ENCODE data around the gene IYD.

Gene IYD

DNA sequence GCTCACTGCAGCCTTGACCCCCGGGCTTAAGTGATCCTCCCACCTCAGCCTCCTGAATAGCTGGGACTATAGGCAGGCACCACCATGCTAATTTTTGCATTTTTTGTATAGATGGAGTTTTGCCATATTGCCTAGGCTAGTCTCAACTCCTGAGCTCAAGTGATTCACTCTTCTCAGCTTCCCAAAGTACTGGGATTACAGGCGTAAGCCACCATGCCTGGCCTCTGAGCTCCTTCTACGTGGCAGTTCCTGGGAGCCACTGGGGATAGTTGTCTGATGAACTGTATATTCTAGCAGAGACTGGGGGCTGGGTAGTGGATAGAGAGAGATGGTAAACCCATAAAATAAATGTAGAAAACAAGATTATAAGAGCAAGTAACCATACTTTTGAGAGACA, 26.1 kb downstream of the IYD start:
- H3K4me1 ChIP-seq: no peaks in the 10 kb centered on the region
- TF ChIP-seq, protein P1, sequence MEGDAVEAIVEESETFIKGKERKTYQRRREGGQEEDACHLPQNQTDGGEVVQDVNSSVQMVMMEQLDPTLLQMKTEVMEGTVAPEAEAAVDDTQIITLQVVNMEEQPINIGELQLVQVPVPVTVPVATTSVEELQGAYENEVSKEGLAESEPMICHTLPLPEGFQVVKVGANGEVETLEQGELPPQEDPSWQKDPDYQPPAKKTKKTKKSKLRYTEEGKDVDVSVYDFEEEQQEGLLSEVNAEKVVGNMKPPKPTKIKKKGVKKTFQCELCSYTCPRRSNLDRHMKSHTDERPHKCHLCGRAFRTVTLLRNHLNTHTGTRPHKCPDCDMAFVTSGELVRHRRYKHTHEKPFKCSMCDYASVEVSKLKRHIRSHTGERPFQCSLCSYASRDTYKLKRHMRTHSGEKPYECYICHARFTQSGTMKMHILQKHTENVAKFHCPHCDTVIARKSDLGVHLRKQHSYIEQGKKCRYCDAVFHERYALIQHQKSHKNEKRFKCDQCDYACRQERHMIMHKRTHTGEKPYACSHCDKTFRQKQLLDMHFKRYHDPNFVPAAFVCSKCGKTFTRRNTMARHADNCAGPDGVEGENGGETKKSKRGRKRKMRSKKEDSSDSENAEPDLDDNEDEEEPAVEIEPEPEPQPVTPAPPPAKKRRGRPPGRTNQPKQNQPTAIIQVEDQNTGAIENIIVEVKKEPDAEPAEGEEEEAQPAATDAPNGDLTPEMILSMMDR (IDR thresholded peaks at IDR 0.05; ENCODE audit: low read depth, low read length): no peak
- no peaks in the 10 kb centered on the region for H3K9me3 ChIP-seq
- no peak for DNase-seq
- H3K4me3 ChIP-seq (ENCODE audit: low read depth, low read length): no peak overlapping the region
- no peaks in the 10 kb centered on the region; the same call in none of the 2 replicates for H3K27me3 ChIP-seq
- no peaks in the 10 kb centered on the region for H3K36me3 ChIP-seq

DNA sequence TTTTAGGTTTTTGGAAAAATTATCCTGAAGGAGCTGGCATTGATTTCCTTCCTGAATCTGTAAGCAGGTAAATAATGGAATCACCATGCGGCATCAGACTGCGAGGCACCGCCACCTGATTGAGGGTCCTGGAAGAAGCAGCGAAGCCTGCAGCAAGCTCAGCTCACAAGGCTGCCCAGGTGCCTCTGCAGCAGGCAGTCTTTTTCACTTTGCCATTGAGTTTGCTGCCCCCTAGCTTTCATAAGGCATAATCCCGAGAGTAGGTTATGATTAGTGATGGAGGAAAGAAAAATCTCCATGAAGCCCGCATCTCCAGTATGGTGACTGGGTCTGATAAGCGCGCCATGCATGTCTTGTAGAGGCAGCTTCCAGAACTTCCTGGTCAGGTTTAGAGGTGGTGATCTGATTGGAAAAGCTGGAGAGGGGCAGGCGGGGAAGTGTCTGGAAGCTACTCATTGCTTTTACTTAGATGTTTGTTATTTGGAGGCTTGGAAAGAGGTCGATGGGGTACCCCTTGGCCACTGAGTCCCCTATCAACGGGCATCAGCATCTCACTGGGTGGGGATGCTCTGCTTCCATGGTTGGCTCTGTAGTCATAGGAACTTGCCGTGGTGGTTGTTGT, 26.7 kb downstream of the IYD start:
- no peaks in the 10 kb centered on the region for H3K4me1 ChIP-seq
- peak; percentile 54 for DNase-seq

DNA sequence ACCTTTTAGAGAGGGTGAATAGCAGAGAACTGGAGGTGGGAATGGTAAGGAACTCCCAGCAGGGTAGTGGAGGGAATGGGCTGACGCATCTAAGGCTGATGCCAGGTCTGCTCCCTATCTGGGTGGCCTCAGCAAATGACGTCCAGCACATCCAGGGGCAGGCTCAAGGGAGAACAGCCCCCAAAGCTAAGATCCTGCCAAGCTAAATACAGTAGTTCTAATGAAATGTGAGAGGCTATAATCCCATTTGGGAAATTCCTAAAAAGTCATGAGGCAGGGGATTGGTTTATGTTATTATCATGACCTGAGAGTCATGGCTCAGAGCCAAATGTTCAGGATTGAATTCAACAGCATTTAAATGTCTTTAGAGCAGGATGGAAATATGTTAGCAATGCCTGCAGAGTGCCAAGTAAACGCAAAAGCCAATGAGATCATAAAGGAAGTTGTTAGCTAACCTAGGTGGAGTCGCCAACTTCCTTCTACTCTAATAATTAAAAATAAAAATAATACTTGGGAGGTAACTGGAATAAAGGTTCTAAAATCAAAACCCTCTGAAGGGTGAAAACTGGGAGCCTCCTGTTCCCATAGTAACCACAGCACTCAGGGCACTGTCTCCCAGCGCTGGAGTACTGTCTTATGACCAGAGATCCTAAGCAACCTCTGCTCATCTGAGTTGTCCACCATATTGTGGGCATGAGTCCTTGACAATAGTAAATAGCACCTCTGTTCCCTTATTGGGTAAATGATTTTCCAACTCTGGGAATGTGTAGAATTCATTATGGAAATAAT, 34.8 kb downstream of the IYD start:
- no peak for DNase-seq
- no peaks in the 10 kb centered on the region; the same call in 1 of the 2 replicates for H3K27me3 ChIP-seq
- no peaks in the 10 kb centered on the region for H3K36me3 ChIP-seq
- no peaks in the 10 kb centered on the region for H3K4me1 ChIP-seq
- TF ChIP-seq, protein P1 (IDR thresholded peaks at IDR 0.05; ENCODE audit: low read depth, low read length): no peak
- no peak overlapping the region for H3K4me3 ChIP-seq (ENCODE audit: low read depth, low read length)
- H3K9me3 ChIP-seq: no peaks in the 10 kb centered on the region

More for the DNA sequence above, 26.7 kb downstream of the IYD start:
- TF ChIP-seq, protein P1 (IDR thresholded peaks at IDR 0.05; ENCODE audit: low read depth, low read length): peak; percentile 76
- H3K4me3 ChIP-seq (ENCODE audit: low read depth, low read length): no peak overlapping the region
- H3K9me3 ChIP-seq: no peaks in the 10 kb centered on the region
- no peaks in the 10 kb centered on the region; the same call in none of the 2 replicates for H3K27me3 ChIP-seq
- no peaks in the 10 kb centered on the region for H3K36me3 ChIP-seq

- Histone ChIP-seq H3K27me3 (0 out of 2 replicates have a peak, but pooled peaks cover 4% of the 10 kb centered on the region), H3K9me3 (no peaks in the 10 kb centered on the region), H3K4me1 (no peaks in the 10 kb centered on the region), H3K36me3 (no peaks in the 10 kb centered on the region), H3K4me3 (ENCODE audit: low read depth, low read length) (no peak overlapping the region)
- TF ChIP-seq, protein P1 (IDR thresholded peaks at IDR 0.05; ENCODE audit: low read depth, low read length): no peak
- no peak for DNase-seq
These were observed 38.1 kb downstream of the IYD start for GRCh38 chr6:150406948-150407347.

- Histone ChIP-seq H3K27me3 (0 out of 2 replicates have a peak, but pooled peaks cover 4% of the 10 kb centered on the region), H3K4me1 (no peaks in the 10 kb centered on the region), H3K36me3 (no peaks in the 10 kb centered on the region), H3K4me3 (ENCODE audit: low read depth, low read length) (no peak overlapping the region), H3K9me3 (no peaks in the 10 kb centered on the region)
- no peak for DNase-seq
- TF ChIP-seq, protein P1 (IDR thresholded peaks at IDR 0.05; ENCODE audit: low read depth, low read length): no peak
These were observed 40.0 kb downstream of the IYD start for GRCh38 chr6:150408842-150409241.
